ENCODE measurements around the gene GRPEL1. TPM values are rescaled to one million over a fixed set of nuclear protein-coding genes. Genes with fewer than 3 reads are reported as not detected.
A peak's percentile ranks its signal among the peaks of the same experiment; 100 is the strongest.

Gene GRPEL1
- total and polyA plus RNA-seq, 2 of the 4 experiments (the other 2 are of a cell fraction): 33.0 to 33.9 TPM

- Histone ChIP-seq H3K4me3 (ENCODE audit: insufficient read depth, low read depth, low read length) (no peak overlapping the region), H3K9ac (ENCODE audit: low read depth, low read length) (no peak overlapping the region), H3K9me1 (ENCODE audit: insufficient read depth, low read length) (peaks cover 9% of the 10 kb centered on the region), H3K14ac (replicated peaks; ENCODE audit: low read depth, low read length) (no peak overlapping the region), H3K9me3 (ENCODE audit: control insufficient read depth, insufficient read depth, low read length) (no peaks in the 10 kb centered on the region), H2AK9ac (replicated peaks; ENCODE audit: low read depth, low read length, poor library complexity) (peak overlapping the region; percentile 32), H4K91ac (ENCODE audit: insufficient read depth, low read depth, low read length) (no peak overlapping the region), H3K4me1 (ENCODE audit: control insufficient read depth, insufficient read depth, low read length) (no peaks in the 10 kb centered on the region), H3K4ac (ENCODE audit: low read depth, low read length) (no peak overlapping the region), H3K23ac (ENCODE audit: low read depth, low read length) (no peak overlapping the region), H4K8ac (ENCODE audit: low read depth in 2 of 2, low read length in 2 of 2) (no peak overlapping the region), H2BK20ac (ENCODE audit: low read depth, low read length) (no peak overlapping the region), H3K4me2 (ENCODE audit: low read depth, low read length) (no peak overlapping the region), H2AFZ (replicated peaks; ENCODE audit: low read length, poor library complexity) (no peak overlapping the region), H3K56ac (ENCODE audit: extremely low read depth, insufficient read depth, low read length) (no peak overlapping the region), H3K79me1 (ENCODE audit: low read depth in 1 of 2, low read length in 2 of 2) (peaks cover 21 to 78% of the 10 kb centered on the region in 2 experiments; a peak in 3 of 4 replicates), H3K27ac (ENCODE audit: insufficient read depth, low read length) (no peak overlapping the region), H2BK5ac (ENCODE audit: low read depth, low read length, poor library complexity, severe bottlenecking) (no peak overlapping the region), H4K5ac (ENCODE audit: low read depth, low read length) (no peak overlapping the region), H2BK120ac (ENCODE audit: low read depth, low read length) (no peak overlapping the region), H3K27me3 (ENCODE audit: control insufficient read depth, insufficient read depth, low read length) (no peaks in the 10 kb centered on the region), H2AK5ac (ENCODE audit: low read depth, low read length) (no peak overlapping the region), H3K18ac (ENCODE audit: low read depth, low read length) (no peak overlapping the region), H4K20me1 (ENCODE audit: insufficient read depth, low read length) (peaks cover 54% of the 10 kb centered on the region), H2BK15ac (ENCODE audit: low read depth, low read length) (no peak overlapping the region), H3K36me3 (ENCODE audit: control insufficient read depth, insufficient read depth, low read length) (peaks cover 32% of the 10 kb centered on the region)
- BruUV-seq (replicated peaks): no TSS peak
- ChIA-PET CTCF (no interaction called here), POLR2A (ENCODE audit: unreplicated experiment) (interaction anchor here (0.8 kb wide), 1 partner anchor 10 kb away, joined by 4 read pairs; the partner anchor contains the start of gene TADA2B)
- DNase-seq: no peak
- dilution Hi-C loops (cut with HindIII; ENCODE audit: low sequenced_read_pairs, unreplicated experiment) (no loop called here), intact Hi-C loops (cut with micrococcal nuclease) (no loop called here), in situ Hi-C loops (cut with MboI; ENCODE audit: low sequenced_read_pairs) (no loop called here)
- WGBS, 2 experiments (ENCODE audit: extremely low coverage in 2 of 2, insufficient read length in 1 of 2): 96% methylated on average over 7 of the region's 20 CpGs; no CpG with 5 or more reads in 1 of the 2 experiments
- TF ChIP-seq FOS (IDR thresholded peaks at IDR 0.05; ENCODE audit: low read depth, low read length) (no peak), MXI1 (IDR thresholded peaks at IDR 0.05; ENCODE audit: borderline replicate concordance, low read depth, low read length) (no peak), NFE2L2 (IDR thresholded peaks at IDR 0.05; ENCODE audit: low read depth, low read length) (no peak), CEBPB (IDR thresholded peaks at IDR 0.05; ENCODE audit: low read depth, low read length) (no peak), ELK1 (IDR thresholded peaks at IDR 0.05; ENCODE audit: borderline replicate concordance, low read depth, low read length) (no peak), MAZ (IDR thresholded peaks at IDR 0.05; ENCODE audit: borderline replicate concordance, low read depth, low read length) (no peak), USF2 (IDR thresholded peaks at IDR 0.05; ENCODE audit: low read depth, low read length) (no peak), RFX5 (IDR thresholded peaks at IDR 0.05; ENCODE audit: low read depth, low read length) (no peak), CHD1 (IDR thresholded peaks at IDR 0.05; ENCODE audit: low read depth, low read length) (no peak), RCOR1 (IDR thresholded peaks at IDR 0.05; ENCODE audit: insufficient replicate concordance, low read length) (no peak), MAFK (IDR thresholded peaks at IDR 0.05; ENCODE audit: low read depth, low read length) (no peak), BHLHE40 (IDR thresholded peaks at IDR 0.05; ENCODE audit: low read depth, low read length) (no peak), CTCF (conservative IDR thresholded peaks at IDR 0.05; ENCODE audit: low read depth, low read length) (no peak)
- ATAC-seq (ENCODE audit: low read depth): no peak
These were observed 14.7 kb downstream of the GRPEL1 start for GRCh38 chr4:7052923-7053715.

Measured in IMR-90 (cell line).